Measurements from ENCODE around the gene MMP24. TPM values are rescaled to one million over a fixed set of nuclear protein-coding genes. Genes with fewer than 3 reads are reported as not detected.

The MMP24 gene
- total RNA-seq, 1 donor from 2014 or later: 15.6 TPM

- no peaks in the 10 kb centered on the region for H3K9me3 ChIP-seq (ENCODE audit: insufficient read depth, low read depth, low read length)
- no peaks in the 10 kb centered on the region for H3K4me1 ChIP-seq (ENCODE audit: insufficient read depth, low read length)
- DNase-seq (ENCODE audit: low read depth) (no peak), FAIRE-seq (no peak)
- H3K4me2 ChIP-seq (ENCODE audit: low read length): no peak overlapping the region
- Mint-ChIP-seq H3K36me3 (ENCODE audit: low read depth, unreplicated experiment) (no peaks in the 10 kb centered on the region), H3K27ac (ENCODE audit: unreplicated experiment) (no peak overlapping the region), H3K4me1 (ENCODE audit: low read depth, unreplicated experiment) (peaks cover under 1% of the 10 kb centered on the region), H3K27me3 (ENCODE audit: low read depth, unreplicated experiment) (no peaks in the 10 kb centered on the region), H3K4me3 (ENCODE audit: unreplicated experiment) (no peak overlapping the region), H3K9me3 (ENCODE audit: unreplicated experiment) (peaks cover 2% of the 10 kb centered on the region)
- H4K20me1 ChIP-seq (ENCODE audit: insufficient read depth, low read length): no peaks in the 10 kb centered on the region
- H3K79me2 ChIP-seq (ENCODE audit: insufficient read depth, low read length): no peaks in the 10 kb centered on the region
- H3K36me3 ChIP-seq (ENCODE audit: insufficient read depth, low read length): no peaks in the 10 kb centered on the region
- no peak overlapping the region for H3K27ac ChIP-seq (ENCODE audit: low read depth, low read length)
- no peak overlapping the region for H2AFZ ChIP-seq (ENCODE audit: low read depth, low read length)
- no peak for TF ChIP-seq EZH2 (IDR thresholded peaks at IDR 0.05; ENCODE audit: insufficient read depth, low read length)
- TF ChIP-seq CTCF (IDR thresholded peaks at IDR 0.05; ENCODE audit: insufficient read depth, low read depth, low read length): no peak
- no peak overlapping the region for H3K4me3 ChIP-seq (ENCODE audit: insufficient read depth, low read depth, low read length)
- no peak overlapping the region for H3K9ac ChIP-seq (ENCODE audit: low read length)
- no peaks in the 10 kb centered on the region for H3K27me3 ChIP-seq (ENCODE audit: insufficient read depth, low read length)
Measured at GRCh38 chr20:35206802-35207201, 19.7 kb upstream of the MMP24 start.

- no peaks in the 10 kb centered on the region for H3K27me3 ChIP-seq (ENCODE audit: insufficient read depth, low read length)
- peaks cover 2% of the 10 kb centered on the region for H3K9me3 Mint-ChIP-seq (ENCODE audit: unreplicated experiment)
- no peaks in the 10 kb centered on the region for H3K36me3 ChIP-seq (ENCODE audit: insufficient read depth, low read length)
- peak overlapping the region; percentile 35 for H2AFZ ChIP-seq (ENCODE audit: low read depth, low read length)
- H3K27ac Mint-ChIP-seq (ENCODE audit: unreplicated experiment): no peak overlapping the region
- H3K79me2 ChIP-seq (ENCODE audit: insufficient read depth, low read length): no peaks in the 10 kb centered on the region
- H3K9me3 ChIP-seq (ENCODE audit: insufficient read depth, low read depth, low read length): no peaks in the 10 kb centered on the region
- DNase-seq (ENCODE audit: low read depth) (peak; percentile 30), FAIRE-seq (peak; percentile 56)
- no peaks in the 10 kb centered on the region for H4K20me1 ChIP-seq (ENCODE audit: insufficient read depth, low read length)
- no peak for TF ChIP-seq EZH2 (IDR thresholded peaks at IDR 0.05; ENCODE audit: insufficient read depth, low read length)
- TF ChIP-seq CTCF (IDR thresholded peaks at IDR 0.05; ENCODE audit: insufficient read depth, low read depth, low read length): peak; percentile 87
- no peaks in the 10 kb centered on the region for H3K4me1 ChIP-seq (ENCODE audit: insufficient read depth, low read length)
- H3K27ac ChIP-seq (ENCODE audit: low read depth, low read length): no peak overlapping the region
- H3K4me3 ChIP-seq (ENCODE audit: insufficient read depth, low read depth, low read length): no peak overlapping the region
- no peaks in the 10 kb centered on the region for H3K27me3 Mint-ChIP-seq (ENCODE audit: low read depth, unreplicated experiment)
- peaks cover 3% of the 10 kb centered on the region for H3K4me1 Mint-ChIP-seq (ENCODE audit: low read depth, unreplicated experiment)
- no peak overlapping the region for H3K4me3 Mint-ChIP-seq (ENCODE audit: unreplicated experiment)
- no peaks in the 10 kb centered on the region for H3K36me3 Mint-ChIP-seq (ENCODE audit: low read depth, unreplicated experiment)
- no peak overlapping the region for H3K4me2 ChIP-seq (ENCODE audit: low read length)
- H3K9ac ChIP-seq (ENCODE audit: low read length): no peak overlapping the region
Measured at GRCh38 chr20:35207950-35208611, 18.4 kb upstream of the MMP24 start.
